GM12878 (cell line): ENCODE results near the gene TREH. TPM values are rescaled to one million over a fixed set of nuclear protein-coding genes. Genes with fewer than 3 reads are reported as not detected.

Experiments used
- ATAC-seq: fragments of 200-7000 bp; cut with Tn5 transposase; 3 replicates; pipeline ENCODE4 v1.9.1; 2020; ENCODE audit warnings: mild to moderate bottlenecking, moderate library complexity
- BruUV-seq: library from RNA; stranded (reverse); fragments of 400-500 nt; replicated peaks from 2 replicates; lab custom pipeline; 2021; lab: Mats Ljungman, UMichigan
- CTCF ChIA-PET: fragments of 300-600 bp; sonication (Branson Sonifier 250); formaldehyde crosslinking; extraction: SDS; loops from one replicate; lab custom pipeline; 2021; ENCODE audit warnings: inconsistent platforms; lab: Yijun Ruan, JAX
- POLR2A ChIA-PET: fragments of 350-600 bp; formaldehyde crosslinking; extraction: SDS; loops from one replicate; lab custom pipeline; 2021; ENCODE audit warnings: inconsistent platforms; lab: Charles Lee
- RAD21 ChIA-PET: fragments of 300-600 bp; sonication (Branson Sonifier 250); formaldehyde crosslinking; loops from one replicate; lab custom pipeline; 2023; ENCODE audit warnings: antibody characterized with exemption; ENCODE audit not compliant: unreplicated experiment; lab: Charles Lee
- SMC1A ChIA-PET: fragments of 300-600 bp; sonication (Branson Sonifier 250); formaldehyde crosslinking; loops from one replicate; lab custom pipeline; 2023; ENCODE audit not compliant: unreplicated experiment, uncharacterized antibody; lab: Charles Lee
- DNase-seq: peaks from one replicate; pipeline ENCODE4 v3.0.0-alpha.2; 2011; ENCODE audit warnings: low read depth, low spot score
- FAIRE-seq: peaks from 3 replicates; lab custom pipeline; 2011; peaks lifted over from hg19 to GRCh38; lab: Jason Lieb, UNC
- H2AFZ ChIP-seq: 2 replicates; pipeline ENCODE4 v1.6.0; 2011; ENCODE audit warnings: low read depth, low read length, control low read depth; ENCODE audit not compliant: control insufficient read depth
- H3K27ac ChIP-seq: 2 replicates; pipeline ENCODE4 v1.5.1; 2011; ENCODE audit warnings: control low read depth; ENCODE audit not compliant: control insufficient read depth, insufficient read depth
- H3K27me3 ChIP-seq, 2 experiments: replicated peaks in 1 of 2; 2 replicates each; pipeline versions ENCODE4 v1.6.0 to v1.6.1; 2011; ENCODE audit warnings: low read length in 1 of 2; ENCODE audit not compliant: control insufficient read depth in 2 of 2, insufficient read depth in 2 of 2
- H3K36me3 ChIP-seq, 2 experiments: 2 replicates each; pipeline ENCODE4 v1.5.1; 2011; ENCODE audit warnings: low read length in 1 of 2; ENCODE audit not compliant: control insufficient read depth in 2 of 2, insufficient read depth in 2 of 2
- H3K4me1 ChIP-seq: 2 replicates; pipeline ENCODE4 v1.6.1; 2011; ENCODE audit warnings: mild to moderate bottlenecking, low read length, moderate library complexity, mixed read lengths; ENCODE audit not compliant: control insufficient read depth, insufficient read depth
- H3K4me2 ChIP-seq: 2 replicates; pipeline ENCODE4 v1.6.0; 2011; ENCODE audit warnings: control low read depth; ENCODE audit not compliant: control insufficient read depth, insufficient read depth
- H3K4me3 ChIP-seq: fragments of 200-600 bp; sonication (generic); 2 replicates; pipeline ENCODE4 v1.5.1; 2016
- H3K79me2 ChIP-seq: 2 replicates; pipeline ENCODE4 v1.6.0; 2011; ENCODE audit warnings: low read length; ENCODE audit not compliant: control insufficient read depth, insufficient read depth
- H3K9ac ChIP-seq: 2 replicates; pipeline ENCODE4 v1.8.0; 2011; ENCODE audit warnings: low read length, control low read depth, mixed read lengths; ENCODE audit not compliant: control insufficient read depth, insufficient read depth
- H3K9me3 ChIP-seq: replicated peaks from 3 replicates; pipeline ENCODE4 v1.5.1; 2011; ENCODE audit warnings: mild to moderate bottlenecking, low read length; ENCODE audit not compliant: control insufficient read depth, insufficient read depth
- H4K20me1 ChIP-seq: 2 replicates; pipeline ENCODE4 v1.6.0; 2011; ENCODE audit not compliant: control insufficient read depth, insufficient read depth
- HDGF ChIP-seq: fragments of 450-650 bp; IDR thresholded peaks from 2 replicates; pipeline ENCODE4 v1.6.1; 2016; ENCODE audit warnings: antibody characterized with exemption
- JUNB ChIP-seq: IDR thresholded peaks from 2 replicates; pipeline ENCODE4 v1.6.1; 2016; ENCODE audit warnings: antibody characterized with exemption, mild to moderate bottlenecking
- KDM1A ChIP-seq: fragments of 200-600 bp; sonication (generic); IDR thresholded peaks from 2 replicates; pipeline ENCODE4 v1.6.1; 2016; ENCODE audit warnings: borderline replicate concordance
- NR2C1 ChIP-seq: fragments of 450-650 bp; IDR thresholded peaks from 2 replicates; pipeline ENCODE4 v1.6.1; 2017; ENCODE audit warnings: antibody characterized with exemption, mild to moderate bottlenecking, moderate library complexity
- RBBP5 ChIP-seq: fragments of 200-600 bp; sonication (generic); conservative IDR thresholded peaks from 2 replicates; pipeline ENCODE4 v1.6.1; 2016
- SMC3 ChIP-seq: IDR thresholded peaks from 2 replicates; pipeline ENCODE4 v1.6.1; 2011; ENCODE audit warnings: low read length, improper control_type of control experiment, borderline replicate concordance
- TBL1XR1 ChIP-seq: IDR thresholded peaks from 2 replicates; pipeline ENCODE4 v1.6.1; 2012; ENCODE audit warnings: low read depth, low read length, improper control_type of control experiment
- TCF3 ChIP-seq: IDR thresholded peaks from 2 replicates; pipeline ENCODE4 v1.6.1; 2012; ENCODE audit warnings: low read depth, mild to moderate bottlenecking, low read length, borderline replicate concordance; ENCODE audit not compliant: insufficient read depth
- WGBS: methylation state at CpG from one replicate; pipeline ENCODE4 v1.1.6; 2016; ENCODE audit warnings: low lambda C conversion rate; ENCODE audit not compliant: insufficient replicate concordance, insufficient coverage; ENCODE audit errors: missing lambda C conversion rate; 5-methylcytosine and 5-hydroxymethylcytosine counted together
- in situ Hi-C: fragments of 300-500 bp; cut with MboI; formaldehyde crosslinking; loops from 9 replicates; pipeline ENCODE4 v1.14.3; 2018; ENCODE audit warnings: mixed read lengths
- intact Hi-C: fragments of 100-400 bp; cut with micrococcal nuclease; formaldehyde crosslinking; loops from one replicate; pipeline ENCODE4 v1.14.2; 2022; ENCODE audit not compliant: unreplicated experiment
- polyA plus RNA-seq, 11 experiments: library from polyadenylated mRNA; depleted of rRNA in 4 of 11; unstranded in 6 of 11; stranded (reverse) in 5 of 11; fragments of >200 nt; fragmentation: Nextera tagmentation in 4 of 11; fragmentation: Illumina TruSeq in 1 of 11; extraction: Ambion mirVana in 4 of 11; extraction: Trizol in 1 of 11; gene quantifications; 1 replicate in 1 of 11; 2 replicates in 10 of 11; pipeline versions ENCODE4 v1.2.1 to v1.2.3, GENCODE V29; 2011 to 2016; ENCODE audit warnings: inconsistent platforms in 2 of 11, missing spikeins in 2 of 11, low read depth in 1 of 11
- total RNA-seq, 4 experiments: library from RNA; depleted of rRNA in 3 of 4; stranded (reverse); fragments of >200 nt in 3 of 4; fragmentation: Illumina TruSeq in 1 of 4; extraction: Trizol in 1 of 4; gene quantifications; 2 replicates each; pipeline versions ENCODE4 v1.2.1 to v1.2.3, GENCODE V29; 2013 to 2021
- TF ChIP-seq, protein P1 (sequence below): fragments of 450-650 bp; IDR thresholded peaks from 2 replicates; pipeline ENCODE4 v1.6.1; 2016; ENCODE audit warnings: mild to moderate bottlenecking, moderate library complexity, borderline replicate concordance

The TREH gene
- total and polyA plus RNA-seq, 10 of the 15 experiments (the other 5 are each of a cell fraction or from before 2014, with no cell fraction given): not detected

DNA sequence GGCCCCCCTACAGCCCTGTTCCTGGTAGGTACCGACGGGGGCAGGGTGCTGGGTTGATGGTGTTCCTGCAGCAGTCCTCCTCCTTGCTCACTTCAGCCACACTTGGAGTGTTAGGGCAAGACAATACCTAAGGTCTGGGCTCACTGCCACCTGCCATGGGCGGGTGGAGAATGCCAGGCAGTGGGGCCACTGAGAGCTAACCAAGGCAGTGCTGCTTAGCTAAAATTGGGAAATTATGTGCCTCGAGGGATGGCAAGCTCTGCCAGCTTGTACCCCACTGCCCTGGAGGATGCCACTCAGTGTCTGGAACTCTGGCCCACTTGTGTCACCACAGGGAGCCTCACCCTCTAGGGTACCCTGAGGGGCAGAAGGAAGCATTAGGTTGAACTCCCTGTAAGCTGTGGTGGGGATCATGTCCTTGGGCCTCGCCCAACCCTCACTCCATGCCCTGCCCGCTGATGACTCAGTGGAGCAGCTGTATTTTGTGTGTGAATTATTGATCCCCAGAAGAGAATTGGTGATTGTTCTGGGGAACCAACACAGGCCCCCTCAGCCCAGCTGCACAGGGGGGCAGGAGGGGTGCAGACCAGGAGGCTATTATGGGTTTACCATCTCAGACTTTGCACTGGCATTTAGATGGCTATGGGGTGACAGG is 54.3 kb downstream of the TREH start:
- WGBS: 31% methylated on average over 6 of the region's 6 CpGs
- H3K4me2 ChIP-seq: no peak overlapping the region

More for the DNA sequence above, 54.3 kb downstream of the TREH start:
- FAIRE-seq (no peak), DNase-seq (no peak), ATAC-seq (no peak)
- CTCF ChIA-PET: interaction anchor here (0.6 kb wide), 1 partner anchor 857 kb away, joined by 5 read pairs; no protein-coding TSS in a partner anchor
- no TSS peak for BruUV-seq
- Histone ChIP-seq H3K36me3 (no peaks in the 10 kb centered on the region), H3K9me3 (no peaks in the 10 kb centered on the region), H3K27me3 (peaks cover 4 to 5% of the 10 kb centered on the region in 2 experiments), H4K20me1 (no peaks in the 10 kb centered on the region), H3K27ac (no peak overlapping the region), H3K9ac (no peak overlapping the region), H3K79me2 (no peaks in the 10 kb centered on the region), H3K4me1 (no peaks in the 10 kb centered on the region), H2AFZ (no peak overlapping the region), H3K4me3 (no peak overlapping the region)
- SMC1A ChIA-PET: interaction anchor here (1.1 kb wide), 1 partner anchor 444 kb away, joined by 3 read pairs; no protein-coding TSS in a partner anchor
- POLR2A ChIA-PET: no interaction called here
- intact Hi-C loops (no loop called here), in situ Hi-C loops (no loop called here)
- RAD21 ChIA-PET: interaction anchor here (0.9 kb wide), 1 partner anchor 18 kb away, joined by 3 read pairs; no protein-coding TSS in a partner anchor
- TF ChIP-seq SMC3: no peak
- no peak for TF ChIP-seq HDGF
- TF ChIP-seq JUNB: no peak
- TF ChIP-seq, protein P1, sequence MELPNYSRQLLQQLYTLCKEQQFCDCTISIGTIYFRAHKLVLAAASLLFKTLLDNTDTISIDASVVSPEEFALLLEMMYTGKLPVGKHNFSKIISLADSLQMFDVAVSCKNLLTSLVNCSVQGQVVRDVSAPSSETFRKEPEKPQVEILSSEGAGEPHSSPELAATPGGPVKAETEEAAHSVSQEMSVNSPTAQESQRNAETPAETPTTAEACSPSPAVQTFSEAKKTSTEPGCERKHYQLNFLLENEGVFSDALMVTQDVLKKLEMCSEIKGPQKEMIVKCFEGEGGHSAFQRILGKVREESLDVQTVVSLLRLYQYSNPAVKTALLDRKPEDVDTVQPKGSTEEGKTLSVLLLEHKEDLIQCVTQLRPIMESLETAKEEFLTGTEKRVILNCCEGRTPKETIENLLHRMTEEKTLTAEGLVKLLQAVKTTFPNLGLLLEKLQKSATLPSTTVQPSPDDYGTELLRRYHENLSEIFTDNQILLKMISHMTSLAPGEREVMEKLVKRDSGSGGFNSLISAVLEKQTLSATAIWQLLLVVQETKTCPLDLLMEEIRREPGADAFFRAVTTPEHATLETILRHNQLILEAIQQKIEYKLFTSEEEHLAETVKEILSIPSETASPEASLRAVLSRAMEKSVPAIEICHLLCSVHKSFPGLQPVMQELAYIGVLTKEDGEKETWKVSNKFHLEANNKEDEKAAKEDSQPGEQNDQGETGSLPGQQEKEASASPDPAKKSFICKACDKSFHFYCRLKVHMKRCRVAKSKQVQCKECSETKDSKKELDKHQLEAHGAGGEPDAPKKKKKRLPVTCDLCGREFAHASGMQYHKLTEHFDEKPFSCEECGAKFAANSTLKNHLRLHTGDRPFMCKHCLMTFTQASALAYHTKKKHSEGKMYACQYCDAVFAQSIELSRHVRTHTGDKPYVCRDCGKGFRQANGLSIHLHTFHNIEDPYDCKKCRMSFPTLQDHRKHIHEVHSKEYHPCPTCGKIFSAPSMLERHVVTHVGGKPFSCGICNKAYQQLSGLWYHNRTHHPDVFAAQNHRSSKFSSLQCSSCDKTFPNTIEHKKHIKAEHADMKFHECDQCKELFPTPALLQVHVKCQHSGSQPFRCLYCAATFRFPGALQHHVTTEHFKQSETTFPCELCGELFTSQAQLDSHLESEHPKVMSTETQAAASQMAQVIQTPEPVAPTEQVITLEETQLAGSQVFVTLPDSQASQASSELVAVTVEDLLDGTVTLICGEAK: no peak
- TF ChIP-seq NR2C1: no peak
- no peak for TF ChIP-seq RBBP5
- TF ChIP-seq TCF3: no peak
- TF ChIP-seq KDM1A: no peak
- no peak for TF ChIP-seq TBL1XR1
